Stimulated activated effector memory CD8-positive, alpha-beta T cell treated with anti-CD3 and anti-CD28 coated beads, Interleukin-12 subunit alpha, Interleukin-12 subunit beta, amount 100 ng/mL, for 72 hours (primary cell): Measurements from ENCODE around the gene SELENOV.
"Not testable (repeated sequence)": the region's sequence is repeated elsewhere in the genome, so short reads cannot be mapped to it uniquely, and the experiment has no call there.

ENCODE experiments used
- ATAC-seq: fragments of 150-1000 bp; cut with Tn5 transposase; 2 replicates; pipeline ENCODE4 v1.10.0; 2021
- DNase-seq, 2 donors: peaks; one replicate each; pipeline ENCODE4 v3.0.0; 2021 to 2022; ENCODE audit warnings: low spot score in 2 of 2
- H3K27ac Mint-ChIP-seq: one replicate; pipeline ENCODE4 v1.8.0; 2022; ENCODE audit warnings: mild to moderate bottlenecking, mixed read lengths
- H3K36me3 Mint-ChIP-seq: one replicate; pipeline ENCODE4 v1.8.0; 2022; ENCODE audit warnings: mild to moderate bottlenecking, mixed read lengths
- H3K4me1 Mint-ChIP-seq: one replicate; pipeline ENCODE4 v1.8.0; 2022; ENCODE audit warnings: mixed read lengths
- H3K4me3 Mint-ChIP-seq: one replicate; pipeline ENCODE4 v1.8.0; 2022; ENCODE audit warnings: mild to moderate bottlenecking, mixed read lengths
- H3K9me3 Mint-ChIP-seq: one replicate; pipeline ENCODE4 v1.8.0; 2022; ENCODE audit warnings: mixed read lengths

Gene SELENOV

GRCh38 chr19:39514840-39515550 lies at the start of gene SELENOV:
Gene SELENOV, plus strand, starts transcription at chr19:39515139. Its CDS starts 74 bp downstream, at chr19:39515213.
- DNase-seq: no peak

GRCh38 chr19:39465956-39466747 lies 48.8 kb upstream of the SELENOV start:
- DNase-seq: no peak
- no peak for ATAC-seq
- H3K9me3 Mint-ChIP-seq: no peaks in the 10 kb centered on the region
- H3K27ac Mint-ChIP-seq: peak overlapping the region; percentile 79
- H3K4me3 Mint-ChIP-seq: no peak overlapping the region
- peaks cover 15% of the 10 kb centered on the region for H3K4me1 Mint-ChIP-seq
- peaks cover 100% of the 10 kb centered on the region for H3K36me3 Mint-ChIP-seq

More at GRCh38 chr19:39514840-39515550, at the start of gene SELENOV:
- Mint-ChIP-seq H3K9me3 (no peaks in the 10 kb centered on the region), H3K27ac (peak within 1 kb of the TSS; percentile 62), H3K36me3 (no peaks in the 10 kb centered on the region), H3K4me1 (peaks cover 19% of the 10 kb centered on the region), H3K4me3 (peak within 1 kb of the TSS; percentile 63)
- peak; percentile 52 for ATAC-seq

GRCh38 chr19:39467941-39468340 lies 47.0 kb upstream of the SELENOV start:
- H3K36me3 Mint-ChIP-seq: peaks cover 98% of the 10 kb centered on the region
- peaks cover 25% of the 10 kb centered on the region for H3K4me1 Mint-ChIP-seq
- H3K9me3 Mint-ChIP-seq: no peaks in the 10 kb centered on the region
- no peak overlapping the region for H3K4me3 Mint-ChIP-seq
- no peak overlapping the region for H3K27ac Mint-ChIP-seq
- DNase-seq: no peak
- no peak for ATAC-seq

GRCh38 chr19:39469036-39469435 lies 45.9 kb upstream of the SELENOV start:
- no peak overlapping the region for H3K27ac Mint-ChIP-seq
- no peaks in the 10 kb centered on the region for H3K9me3 Mint-ChIP-seq
- no peak overlapping the region for H3K4me3 Mint-ChIP-seq

GRCh38 chr19:39469567-39469966 lies 45.4 kb upstream of the SELENOV start:
- Mint-ChIP-seq H3K9me3 (no peaks in the 10 kb centered on the region), H3K4me3 (no peak overlapping the region), H3K36me3 (peaks cover 94% of the 10 kb centered on the region), H3K4me1 (peaks cover 30% of the 10 kb centered on the region), H3K27ac (peak overlapping the region; percentile 88)
- no peak for ATAC-seq
- no peak for DNase-seq

More at GRCh38 chr19:39469036-39469435, 45.9 kb upstream of the SELENOV start:
- DNase-seq (no peak), ATAC-seq (no peak)
- Mint-ChIP-seq H3K4me1 (peaks cover 25% of the 10 kb centered on the region), H3K36me3 (peaks cover 94% of the 10 kb centered on the region)

GRCh38 chr19:39470724-39471339 lies 44.1 kb upstream of the SELENOV start:
- H3K9me3 Mint-ChIP-seq: no peaks in the 10 kb centered on the region
- H3K36me3 Mint-ChIP-seq: peaks cover 94% of the 10 kb centered on the region
- H3K27ac Mint-ChIP-seq: peak overlapping the region; percentile 88
- H3K4me1 Mint-ChIP-seq: peaks cover 32% of the 10 kb centered on the region
- no peak for DNase-seq
- ATAC-seq: peak; percentile 36
- H3K4me3 Mint-ChIP-seq: no peak overlapping the region

- peak overlapping the region; percentile 88 for H3K27ac Mint-ChIP-seq
- peaks cover 94% of the 10 kb centered on the region for H3K36me3 Mint-ChIP-seq
- DNase-seq (no peak), ATAC-seq (no peak)
- H3K4me1 Mint-ChIP-seq: peaks cover 32% of the 10 kb centered on the region
- no peak overlapping the region for H3K4me3 Mint-ChIP-seq
- H3K9me3 Mint-ChIP-seq: no peaks in the 10 kb centered on the region
Observed at GRCh38 chr19:39471756-39472536, 43.0 kb upstream of the SELENOV start.

- Mint-ChIP-seq H3K4me3 (no peak overlapping the region), H3K36me3 (peaks cover 94% of the 10 kb centered on the region), H3K9me3 (no peaks in the 10 kb centered on the region), H3K4me1 (peaks cover 32% of the 10 kb centered on the region), H3K27ac (peak overlapping the region; percentile 88)
- ATAC-seq (no peak), DNase-seq (no peak)
Observed at GRCh38 chr19:39472746-39473442, 42.0 kb upstream of the SELENOV start.

- Mint-ChIP-seq H3K27ac (no peak overlapping the region), H3K9me3 (no peaks in the 10 kb centered on the region), H3K4me1 (peaks cover 32% of the 10 kb centered on the region), H3K4me3 (no peak overlapping the region), H3K36me3 (peaks cover 89% of the 10 kb centered on the region)
- ATAC-seq (no peak), DNase-seq (no peak)
Observed at GRCh38 chr19:39473443-39473960, 41.4 kb upstream of the SELENOV start.

- peak; percentile 70 for ATAC-seq
- Mint-ChIP-seq H3K4me3 (no peak overlapping the region), H3K27ac (peak overlapping the region; percentile 68), H3K4me1 (peaks cover 32% of the 10 kb centered on the region), H3K9me3 (no peaks in the 10 kb centered on the region), H3K36me3 (peaks cover 83% of the 10 kb centered on the region)
- DNase-seq: peak; percentile 54 to 83
Observed at GRCh38 chr19:39474139-39474620, 40.8 kb upstream of the SELENOV start.

- ATAC-seq (no peak), DNase-seq (no peak)
- H3K36me3 Mint-ChIP-seq: peaks cover 67% of the 10 kb centered on the region
- H3K27ac Mint-ChIP-seq: peak overlapping the region; percentile 68
- no peak overlapping the region for H3K4me3 Mint-ChIP-seq
- H3K4me1 Mint-ChIP-seq: peaks cover 33% of the 10 kb centered on the region
- H3K9me3 Mint-ChIP-seq: no peaks in the 10 kb centered on the region
Observed at GRCh38 chr19:39475748-39476147, 39.2 kb upstream of the SELENOV start.

- not testable (repeated sequence) for DNase-seq, ATAC-seq, H3K9me3 Mint-ChIP-seq
- Mint-ChIP-seq H3K27ac (peak overlapping the region; percentile 94), H3K4me1 (peaks cover 37% of the 10 kb centered on the region), H3K4me3 (peak overlapping the region; percentile 81), H3K36me3 (peaks cover 68% of the 10 kb centered on the region)
Observed at GRCh38 chr19:39479319-39479801, 35.6 kb upstream of the SELENOV start.

GRCh38 chr19:39479916-39480315 lies 35.0 kb upstream of the SELENOV start:
- H3K4me3 Mint-ChIP-seq: peak overlapping the region; percentile 81
- no peaks in the 10 kb centered on the region for H3K9me3 Mint-ChIP-seq
- H3K36me3 Mint-ChIP-seq: peaks cover 68% of the 10 kb centered on the region
- peaks cover 32% of the 10 kb centered on the region for H3K4me1 Mint-ChIP-seq
- ATAC-seq (no peak), DNase-seq (no peak)
- peak overlapping the region; percentile 94 for H3K27ac Mint-ChIP-seq
